Ascending aorta (tissue), 2 donors: Measurements from ENCODE around the gene XYLT1. TPM values are rescaled to one million over a fixed set of nuclear protein-coding genes. Genes with fewer than 3 reads are reported as not detected.

Experiments used
- DNase-seq, 2 donors: peaks; one replicate each; pipeline ENCODE4 v3.0.0-alpha.2; 2019; ENCODE audit warnings: low spot score in 2 of 2
- H3K27ac ChIP-seq, 2 donors: fragments of 200-600 bp; sonication (generic); one replicate each; pipeline ENCODE4 v1.5.1; 2016 to 2017; ENCODE audit warnings: mild to moderate bottlenecking in 1 of 2
- H3K27me3 ChIP-seq: fragments of 200-600 bp; sonication (generic); one replicate; pipeline ENCODE4 v1.5.1; 2017
- H3K36me3 ChIP-seq, 2 donors: fragments of 200-600 bp; sonication (generic); one replicate each; pipeline ENCODE4 v1.5.1; 2016
- H3K4me1 ChIP-seq, 2 donors: fragments of 200-600 bp; sonication (generic); one replicate each; pipeline ENCODE4 v1.5.1; 2016 to 2017; ENCODE audit warnings: mild to moderate bottlenecking in 1 of 2
- H3K4me3 ChIP-seq, 2 donors: fragments of 200-600 bp; sonication (generic); one replicate each; pipeline ENCODE4 v1.5.1; 2016 to 2017; ENCODE audit warnings: mild to moderate bottlenecking in 1 of 2
- H3K9me3 ChIP-seq, 2 donors: fragments of 200-600 bp; sonication (generic); one replicate each; pipeline ENCODE4 v1.5.1; 2016
- intact Hi-C: fragments of 100-400 bp; cut with DNase I; formaldehyde crosslinking; loops from one replicate; pipeline ENCODE4 v1.15.1; 2023
- total RNA-seq: library from RNA; depleted of rRNA; stranded (reverse); fragments of >200 nt; gene quantifications from one replicate; pipeline ENCODE4 v1.1.0, GENCODE V29; 2016
- TF ChIP-seq, protein P1 (sequence below), 3 experiments: fragments of 200-600 bp in 2 of 3; fragments of 450-650 bp in 1 of 3; sonication (generic) in 2 of 3; IDR thresholded peaks; one replicate each; pipeline ENCODE4 v1.5.1; 2016 to 2019; ENCODE audit warnings: antibody characterized with exemption in 3 of 3, mild to moderate bottlenecking in 1 of 3, moderate library complexity in 1 of 3

XYLT1 gene
- total RNA-seq, 1 donor from 2014 or later: 6.7 TPM

DNA sequence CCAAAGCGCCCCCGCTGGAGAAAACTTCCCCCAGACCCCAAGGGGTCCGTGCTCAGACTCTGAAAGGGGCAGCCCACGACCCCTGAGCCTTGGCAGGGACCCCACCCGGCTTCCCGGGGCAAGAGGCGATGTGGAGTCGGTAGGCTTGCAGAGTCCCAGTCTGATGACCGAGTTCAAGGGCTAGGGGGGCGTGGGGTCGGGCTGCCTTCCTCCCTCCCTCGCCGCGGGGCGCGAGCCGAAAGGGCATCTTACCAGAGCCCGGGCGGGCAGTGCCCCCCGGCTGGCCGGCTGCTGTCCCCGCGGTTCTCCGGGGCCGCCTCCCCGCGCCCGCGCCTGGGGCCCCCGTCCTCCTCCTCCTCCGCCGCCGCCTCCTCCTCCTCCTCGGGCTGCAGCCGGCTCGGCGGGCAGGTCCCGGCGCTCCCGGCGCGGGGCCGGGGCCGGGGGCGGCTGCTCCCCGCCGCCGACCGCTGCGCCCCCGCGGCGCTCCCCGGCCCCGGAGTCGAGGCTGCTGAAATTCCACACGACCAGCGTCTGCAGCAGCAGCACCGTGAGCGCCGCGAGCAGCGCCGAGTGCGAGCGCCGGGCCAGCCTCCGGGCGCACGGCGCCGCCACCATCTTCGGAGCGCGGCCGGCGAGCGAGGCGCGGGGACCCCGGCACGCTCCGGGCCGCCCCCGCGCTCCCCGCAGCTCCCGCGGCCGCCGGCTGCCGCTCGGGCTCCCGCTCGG lies 415 bp downstream of the XYLT1 start:
- Histone ChIP-seq H3K27me3 (no peaks in the 10 kb centered on the region), H3K9me3 (no peaks in the 10 kb centered on the region), H3K4me3 (peak overlapping the region; percentile 76 to 92), H3K4me1 (peaks cover 2 to 18% of the 10 kb centered on the region in 2 donors), H3K36me3 (no peaks in the 10 kb centered on the region), H3K27ac (peak overlapping the region; percentile 98 to 99)
- intact Hi-C loops: loop anchor here (2.0 kb wide), 2 partner anchors 66 to 140 kb away; no protein-coding TSS in a partner anchor
- no peak for DNase-seq
- TF ChIP-seq, protein P1, sequence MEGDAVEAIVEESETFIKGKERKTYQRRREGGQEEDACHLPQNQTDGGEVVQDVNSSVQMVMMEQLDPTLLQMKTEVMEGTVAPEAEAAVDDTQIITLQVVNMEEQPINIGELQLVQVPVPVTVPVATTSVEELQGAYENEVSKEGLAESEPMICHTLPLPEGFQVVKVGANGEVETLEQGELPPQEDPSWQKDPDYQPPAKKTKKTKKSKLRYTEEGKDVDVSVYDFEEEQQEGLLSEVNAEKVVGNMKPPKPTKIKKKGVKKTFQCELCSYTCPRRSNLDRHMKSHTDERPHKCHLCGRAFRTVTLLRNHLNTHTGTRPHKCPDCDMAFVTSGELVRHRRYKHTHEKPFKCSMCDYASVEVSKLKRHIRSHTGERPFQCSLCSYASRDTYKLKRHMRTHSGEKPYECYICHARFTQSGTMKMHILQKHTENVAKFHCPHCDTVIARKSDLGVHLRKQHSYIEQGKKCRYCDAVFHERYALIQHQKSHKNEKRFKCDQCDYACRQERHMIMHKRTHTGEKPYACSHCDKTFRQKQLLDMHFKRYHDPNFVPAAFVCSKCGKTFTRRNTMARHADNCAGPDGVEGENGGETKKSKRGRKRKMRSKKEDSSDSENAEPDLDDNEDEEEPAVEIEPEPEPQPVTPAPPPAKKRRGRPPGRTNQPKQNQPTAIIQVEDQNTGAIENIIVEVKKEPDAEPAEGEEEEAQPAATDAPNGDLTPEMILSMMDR (IDR thresholded peaks at IDR 0.05): no peak

DNA sequence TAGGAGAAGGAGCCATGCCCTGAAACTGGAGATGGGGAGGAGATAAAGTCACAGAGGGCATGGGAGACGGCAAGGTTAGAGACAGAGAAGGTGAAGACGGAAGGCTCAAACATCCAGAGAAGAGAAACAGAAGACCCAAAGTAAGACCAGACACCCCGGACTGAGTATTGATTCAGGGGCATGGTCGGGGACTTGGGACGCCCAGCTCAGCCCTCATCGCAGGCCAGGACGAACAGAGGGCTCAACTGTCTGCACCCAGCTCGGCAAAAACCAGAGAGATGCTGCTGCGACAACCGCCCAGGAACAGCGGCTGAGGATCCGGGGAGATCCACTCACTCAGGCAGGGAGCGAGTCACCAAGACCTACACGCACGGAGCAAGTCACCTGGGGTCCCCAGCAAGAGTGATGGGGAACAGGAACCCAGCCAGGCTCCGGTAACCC lies 999 bp downstream of the XYLT1 start:
- H3K4me1 ChIP-seq: peaks cover 2 to 18% of the 10 kb centered on the region in 2 donors

DNA sequence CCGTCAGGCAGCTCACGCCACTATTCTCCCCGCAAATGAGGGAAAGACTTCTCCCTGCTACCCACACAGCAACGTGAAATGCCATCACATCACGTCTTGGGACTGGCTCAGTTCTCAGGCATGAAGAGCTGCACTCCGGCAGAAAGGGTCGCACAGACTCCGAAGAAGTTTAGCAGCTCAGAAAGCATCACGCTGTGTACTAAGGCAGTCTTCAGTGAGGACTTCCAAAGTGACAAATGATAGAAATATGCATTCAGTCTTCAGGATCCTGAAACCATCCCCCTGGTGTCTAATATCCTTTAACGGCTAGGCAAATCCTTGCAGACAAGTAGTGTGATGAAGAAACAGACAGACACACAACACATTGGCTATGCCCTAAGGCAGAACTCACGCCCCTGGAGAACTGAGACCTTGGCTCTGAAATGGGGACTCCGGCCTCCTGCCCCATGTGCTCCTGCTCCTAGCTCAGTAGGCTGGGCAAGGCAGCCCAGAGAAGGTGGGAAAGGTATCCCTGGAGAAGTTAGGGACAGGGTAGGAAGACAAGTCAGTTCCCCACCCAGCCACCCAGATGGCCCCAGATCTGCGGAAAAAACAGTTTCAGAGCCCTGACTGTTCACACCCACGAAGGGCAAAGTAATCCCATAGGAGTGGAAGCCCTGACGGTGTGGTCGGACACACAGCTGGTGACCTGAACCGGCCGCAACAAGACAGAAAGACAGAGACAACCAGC lies 1.6 kb downstream of the XYLT1 start:
- Histone ChIP-seq H3K4me1 (peaks cover 2 to 18% of the 10 kb centered on the region in 2 donors), H3K9me3 (no peaks in the 10 kb centered on the region), H3K36me3 (no peaks in the 10 kb centered on the region), H3K27me3 (no peaks in the 10 kb centered on the region), H3K27ac (no peak overlapping the region), H3K4me3 (peak overlapping the region; percentile 76 to 92)
- DNase-seq: no peak
- intact Hi-C loops: loop anchor here (2.0 to 5.0 kb wide), 3 partner anchors 190 to 277 kb away; no protein-coding TSS in a partner anchor
- TF ChIP-seq, protein P1 (IDR thresholded peaks at IDR 0.05): no peak

More for the DNA sequence above, 999 bp downstream of the XYLT1 start:
- Histone ChIP-seq H3K36me3 (no peaks in the 10 kb centered on the region), H3K27ac (peak overlapping the region in 1 of 2 donors; percentile 98), H3K4me3 (peak overlapping the region; percentile 76 to 92), H3K27me3 (no peaks in the 10 kb centered on the region), H3K9me3 (no peaks in the 10 kb centered on the region)
- intact Hi-C loops: loop anchor here (2.0 to 5.0 kb wide), 5 partner anchors 65 to 277 kb away; no protein-coding TSS in a partner anchor
- no peak for DNase-seq
- TF ChIP-seq, protein P1 (IDR thresholded peaks at IDR 0.05): no peak

DNA sequence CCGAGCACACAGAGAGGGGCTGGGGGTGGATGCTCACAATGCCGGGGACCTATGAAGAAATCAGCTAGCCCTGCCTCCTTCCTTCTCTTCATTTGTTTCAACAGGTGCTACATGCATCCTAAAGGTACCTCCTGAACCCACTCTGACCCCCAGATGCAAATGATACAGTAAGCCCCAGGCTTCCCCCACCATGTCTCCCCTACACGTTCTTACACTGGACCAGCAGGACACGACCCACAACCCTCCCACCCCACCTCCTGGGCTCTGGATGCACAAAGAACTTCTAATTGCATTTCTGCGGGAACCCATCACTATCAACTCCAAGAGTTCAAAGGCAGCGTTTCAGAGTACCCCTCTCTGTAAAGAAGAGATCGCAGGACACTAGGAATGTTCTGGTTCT lies 2.1 kb downstream of the XYLT1 start:
- no peaks in the 10 kb centered on the region for H3K36me3 ChIP-seq
- TF ChIP-seq, protein P1 (IDR thresholded peaks at IDR 0.05): no peak
- peaks cover 2 to 18% of the 10 kb centered on the region in 2 donors for H3K4me1 ChIP-seq
- no peak for DNase-seq
- no peak overlapping the region for H3K27ac ChIP-seq
- intact Hi-C loops: loop anchor here (2.0 to 5.0 kb wide), 3 partner anchors 190 to 276 kb away; no protein-coding TSS in a partner anchor
- H3K4me3 ChIP-seq: peak overlapping the region; percentile 76 to 92
- H3K27me3 ChIP-seq: no peaks in the 10 kb centered on the region
- no peaks in the 10 kb centered on the region for H3K9me3 ChIP-seq

DNA sequence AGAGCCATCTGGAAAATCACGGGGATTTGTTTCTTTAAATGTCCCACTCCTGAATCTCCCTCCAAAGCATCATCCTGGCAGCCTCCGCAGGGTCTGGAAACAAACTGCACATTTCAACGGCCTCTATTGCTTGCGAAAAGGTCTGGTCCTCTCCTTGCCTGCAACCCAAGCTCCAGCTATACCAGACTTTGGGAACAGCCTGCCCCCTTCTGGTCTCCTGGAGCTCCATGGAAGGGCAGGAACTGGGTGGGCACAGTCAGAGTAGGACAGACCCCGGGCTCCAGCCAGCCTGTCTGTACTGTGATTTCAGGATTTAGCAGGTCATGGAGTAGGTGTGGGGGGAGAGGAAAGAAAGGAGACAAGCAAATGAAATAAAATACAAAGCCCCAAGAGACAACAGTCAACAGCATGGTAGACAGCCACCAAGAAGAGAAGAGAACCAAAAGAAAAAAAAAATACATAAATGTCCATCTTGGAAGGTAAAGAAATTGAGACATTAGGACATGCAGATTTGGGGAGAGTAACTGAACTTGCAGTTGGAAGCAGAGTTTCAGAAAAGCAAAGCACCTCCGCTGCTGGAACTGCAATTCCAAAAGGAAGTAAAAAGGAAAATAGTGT lies 2.7 kb downstream of the XYLT1 start:
- Histone ChIP-seq H3K4me3 (peak overlapping the region; percentile 76 to 92), H3K27ac (no peak overlapping the region)

More for the DNA sequence above, 2.7 kb downstream of the XYLT1 start:
- DNase-seq: peak in 1 of 2 donors; percentile 82
- H3K9me3 ChIP-seq: no peaks in the 10 kb centered on the region
- intact Hi-C loops: loop anchor here (2.0 to 5.0 kb wide), 3 partner anchors 189 to 276 kb away; no protein-coding TSS in a partner anchor
- H3K36me3 ChIP-seq: no peaks in the 10 kb centered on the region
- TF ChIP-seq, protein P1 (IDR thresholded peaks at IDR 0.05): peak; percentile 62 to 81 (median 66)
- H3K27me3 ChIP-seq: no peaks in the 10 kb centered on the region
- H3K4me1 ChIP-seq: peaks cover 2 to 18% of the 10 kb centered on the region in 2 donors
